ENCODE results near the gene PRKN.

PRKN gene

GRCh38 chr6:162085561-162085960, 642.0 kb downstream of the PRKN start:
- Histone ChIP-seq H3K27me3 (no peaks in the 10 kb centered on the region), H3K27ac (no peak overlapping the region), H3K4me1 (peaks cover under 1 to 10% (median 4%) of the 10 kb centered on the region in 10 experiments; a peak in 12 of 20 replicates), H3K4me2 (no peak overlapping the region), H3K4me3 (no peak overlapping the region), H3K36me3 (no peaks in the 10 kb centered on the region), H3K9ac (no peak overlapping the region), H4K20me1 (no peaks in the 10 kb centered on the region), H3K9me3 (replicated peaks in 1 of 11) (peaks cover 11 to 28% (median 21%) of the 10 kb centered on the region in 11 experiments)
- TF ChIP-seq Cebpa-rat (IDR thresholded peaks at IDR 0.05) = no peak

GRCh38 chr6:162082520-162082919, 645.0 kb downstream of the PRKN start:
- no peak overlapping the region for H3K9ac ChIP-seq
- no peak overlapping the region for H3K27ac ChIP-seq
- H3K4me1 ChIP-seq = no peaks in the 10 kb centered on the region
- no peaks in the 10 kb centered on the region for H4K20me1 ChIP-seq
- no peak for TF ChIP-seq Cebpa-rat (IDR thresholded peaks at IDR 0.05)
- peaks cover 11 to 39% (median 29%) of the 10 kb centered on the region in 11 experiments for H3K9me3 ChIP-seq (replicated peaks in 1 of 11)
- no peaks in the 10 kb centered on the region for H3K36me3 ChIP-seq
- no peak overlapping the region for H3K4me2 ChIP-seq
- no peak overlapping the region for H3K4me3 ChIP-seq
- H3K27me3 ChIP-seq = no peaks in the 10 kb centered on the region

- H3K4me2 ChIP-seq = no peak overlapping the region
- H3K4me1 ChIP-seq = peaks cover 0 to 31% (median 19%) of the 10 kb centered on the region in 10 experiments; a peak in 14 of 20 replicates
- H3K27ac ChIP-seq = no peak overlapping the region
- H3K9ac ChIP-seq = no peak overlapping the region
- H3K9me3 ChIP-seq (replicated peaks in 1 of 11) = peaks cover 11 to 40% (median 30%) of the 10 kb centered on the region in 11 experiments
- TF ChIP-seq Cebpa-rat (IDR thresholded peaks at IDR 0.05) = no peak
- H3K27me3 ChIP-seq = no peaks in the 10 kb centered on the region
- no peak overlapping the region for H3K4me3 ChIP-seq
- no peaks in the 10 kb centered on the region for H4K20me1 ChIP-seq
- no peaks in the 10 kb centered on the region for H3K36me3 ChIP-seq
Measured at GRCh38 chr6:162078667-162079066, 648.9 kb downstream of the PRKN start.

- no peaks in the 10 kb centered on the region for H4K20me1 ChIP-seq
- H3K4me1 ChIP-seq = peaks cover 0 to 35% (median 19%) of the 10 kb centered on the region in 10 experiments; a peak in 14 of 20 replicates
- no peaks in the 10 kb centered on the region for H3K36me3 ChIP-seq
- no peak overlapping the region for H3K4me2 ChIP-seq
- TF ChIP-seq Cebpa-rat (IDR thresholded peaks at IDR 0.05) = no peak
- H3K9ac ChIP-seq = no peak overlapping the region
- no peak overlapping the region for H3K27ac ChIP-seq
- H3K27me3 ChIP-seq = no peaks in the 10 kb centered on the region
- H3K4me3 ChIP-seq = no peak overlapping the region
- H3K9me3 ChIP-seq (replicated peaks in 1 of 11) = peaks cover 13 to 45% (median 35%) of the 10 kb centered on the region in 11 experiments
Measured at GRCh38 chr6:162078126-162078525, 649.4 kb downstream of the PRKN start.

GRCh38 chr6:162076816-162077215, 650.8 kb downstream of the PRKN start:
- no peak for TF ChIP-seq Cebpa-rat (IDR thresholded peaks at IDR 0.05)
- Histone ChIP-seq H3K4me3 (no peak overlapping the region), H3K4me1 (peaks cover 0 to 41% (median 19%) of the 10 kb centered on the region in 10 experiments; a peak in 14 of 20 replicates), H3K27ac (no peak overlapping the region), H4K20me1 (no peaks in the 10 kb centered on the region), H3K4me2 (peak overlapping the region in 6 of 11 experiments; percentile 4 to 67 (median 38); a peak in 7 of 22 replicates), H3K9ac (no peak overlapping the region), H3K9me3 (replicated peaks in 1 of 11) (peaks cover 20 to 46% (median 36%) of the 10 kb centered on the region in 11 experiments), H3K36me3 (no peaks in the 10 kb centered on the region), H3K27me3 (no peaks in the 10 kb centered on the region)

GRCh38 chr6:162074641-162075275, 652.8 kb downstream of the PRKN start:
- TF ChIP-seq Cebpa-rat (IDR thresholded peaks at IDR 0.05) = no peak
- no peaks in the 10 kb centered on the region for H4K20me1 ChIP-seq
- H3K4me3 ChIP-seq = no peak overlapping the region; a peak in 2 of 20 replicates
- no peak overlapping the region for H3K9ac ChIP-seq
- no peaks in the 10 kb centered on the region for H3K27me3 ChIP-seq
- H3K36me3 ChIP-seq = 0 out of 22 replicates have a peak, but pooled peaks cover 0 to 7% (median 0%) of the 10 kb centered on the region in 11 experiments
- H3K27ac ChIP-seq = peak overlapping the region in 1 of 11 experiments; percentile 8; a peak in 1 of 22 replicates
- H3K4me2 ChIP-seq = peak overlapping the region in 8 of 11 experiments; percentile 17 to 67 (median 44); a peak in 17 of 22 replicates
- peaks cover 29 to 49% (median 38%) of the 10 kb centered on the region in 11 experiments for H3K9me3 ChIP-seq (replicated peaks in 1 of 11)
- peaks cover 0 to 41% (median 19%) of the 10 kb centered on the region in 10 experiments; a peak in 14 of 20 replicates for H3K4me1 ChIP-seq

- Histone ChIP-seq H3K4me2 (no peak overlapping the region), H3K9me3 (replicated peaks in 1 of 11) (peaks cover 60 to 76% (median 70%) of the 10 kb centered on the region in 11 experiments), H3K4me3 (no peak overlapping the region), H3K27ac (no peak overlapping the region), H3K4me1 (peaks cover 0 to 31% (median 16%) of the 10 kb centered on the region in 10 experiments; a peak in 14 of 20 replicates), H3K36me3 (0 out of 22 replicates have a peak, but pooled peaks cover 0 to 10% (median 0%) of the 10 kb centered on the region in 11 experiments), H3K9ac (no peak overlapping the region), H4K20me1 (no peaks in the 10 kb centered on the region), H3K27me3 (no peaks in the 10 kb centered on the region)
- no peak for TF ChIP-seq Cebpa-rat (IDR thresholded peaks at IDR 0.05)
Measured at GRCh38 chr6:162070639-162071038, 656.9 kb downstream of the PRKN start.

- H4K20me1 ChIP-seq = no peaks in the 10 kb centered on the region
- H3K9ac ChIP-seq = no peak overlapping the region
- H3K4me3 ChIP-seq = no peak overlapping the region
- H3K27me3 ChIP-seq = no peaks in the 10 kb centered on the region
- 0 out of 22 replicates have a peak, but pooled peaks cover 0 to 10% (median 0%) of the 10 kb centered on the region in 11 experiments for H3K36me3 ChIP-seq
- H3K4me2 ChIP-seq = no peak overlapping the region
- H3K4me1 ChIP-seq = peaks cover 0 to 24% (median 12%) of the 10 kb centered on the region in 10 experiments; a peak in 13 of 20 replicates
- H3K9me3 ChIP-seq (replicated peaks in 1 of 11) = peaks cover 65 to 82% (median 76%) of the 10 kb centered on the region in 11 experiments
- H3K27ac ChIP-seq = no peak overlapping the region
- no peak for TF ChIP-seq Cebpa-rat (IDR thresholded peaks at IDR 0.05)
Measured at GRCh38 chr6:162069995-162070394, 657.6 kb downstream of the PRKN start.

GRCh38 chr6:162068340-162068739, 659.2 kb downstream of the PRKN start:
- Histone ChIP-seq H3K4me2 (peak overlapping the region in 7 of 11 experiments; percentile 11 to 44 (median 30); a peak in 10 of 22 replicates), H3K9ac (no peak overlapping the region), H3K9me3 (replicated peaks in 1 of 11) (peaks cover 63 to 89% (median 78%) of the 10 kb centered on the region in 11 experiments), H3K36me3 (0 out of 22 replicates have a peak, but pooled peaks cover 0 to 10% (median 0%) of the 10 kb centered on the region in 11 experiments), H3K4me1 (peaks cover 0 to 17% (median 6%) of the 10 kb centered on the region in 10 experiments; a peak in 9 of 20 replicates), H3K4me3 (no peak overlapping the region), H4K20me1 (no peaks in the 10 kb centered on the region), H3K27me3 (no peaks in the 10 kb centered on the region), H3K27ac (peak overlapping the region in 4 of 11 experiments; percentile 16 to 40 (median 34); a peak in 5 of 22 replicates)
- no peak for TF ChIP-seq Cebpa-rat (IDR thresholded peaks at IDR 0.05)
